HCT116 (cell line): ENCODE measurements around the gene ANTKMT. TPM values are rescaled to one million over a fixed set of nuclear protein-coding genes. Genes with fewer than 3 reads are reported as not detected.
A peak's percentile ranks its signal among the peaks of the same experiment; 100 is the strongest.

ENCODE experiments used
- ATAC-seq: fragments of 200-7000 bp; cut with Tn5 transposase; 2 replicates; pipeline ENCODE4 v1.9.1; 2020; ENCODE audit warnings: mild to moderate bottlenecking, moderate library complexity
- BruUV-seq: library from RNA; stranded (reverse); fragments of 400-500 nt; replicated peaks from 2 replicates; lab custom pipeline; 2021; lab: Mats Ljungman, UMichigan
- CTCF ChIA-PET: fragments of 300-600 bp; sonication (Branson Sonifier 250); formaldehyde crosslinking; loops from one replicate; lab custom pipeline; 2021; ENCODE audit warnings: antibody characterized with exemption; lab: Charles Lee
- POLR2A ChIA-PET: fragments of 300-600, 350-600 bp; sonication (Branson Sonifier 250); formaldehyde crosslinking; loops from one replicate; lab custom pipeline; 2021; ENCODE audit warnings: antibody characterized with exemption; lab: Charles Lee
- RAD21 ChIA-PET, 2 experiments: fragments of 300-600 bp; sonication (Branson Sonifier 250); formaldehyde crosslinking; loops; one replicate each; lab custom pipeline; 2023; ENCODE audit warnings: low total read pairs in 2 of 2; ENCODE audit not compliant: uncharacterized antibody in 2 of 2, unreplicated experiment in 2 of 2, low non-redundant PET in 1 of 2; lab: Charles Lee
- DNase-seq: peaks from one replicate; pipeline ENCODE4 v3.0.0-alpha.2; 2010; ENCODE audit warnings: low read depth, low spot score
- H2AFZ ChIP-seq: fragments of 200-600 bp; shearing (Covaris generic), sonication (generic); 2 replicates; pipeline ENCODE4 v1.6.1; 2017; ENCODE audit warnings: low read depth, mixed run types, mixed read lengths, antibody characterized with exemption, low read length; ENCODE audit not compliant: poor library complexity, severe bottlenecking
- H3K27ac ChIP-seq: 2 replicates; pipeline ENCODE4 v1.5.1; 2012; ENCODE audit warnings: low read depth, low read length
- H3K27me3 ChIP-seq: fragments of 200-600 bp; sonication (generic); 2 replicates; pipeline ENCODE4 v1.6.1; 2016; ENCODE audit warnings: mixed run types, low read length, mixed read lengths; ENCODE audit not compliant: insufficient read depth
- H3K36me3 ChIP-seq, 2 experiments: fragments of 200-500 bp in 1 of 2; fragments of 200-600 bp in 1 of 2; sonication (Bioruptor generic) in 1 of 2; sonication (generic) in 1 of 2; 2 replicates each; pipeline versions ENCODE4 v1.5.1 to v1.6.1; 2014 to 2016; ENCODE audit warnings: low read length in 2 of 2, inconsistent platforms in 1 of 2, mixed read lengths in 1 of 2, mixed run types in 1 of 2; ENCODE audit not compliant: insufficient read depth in 2 of 2, control insufficient read depth in 1 of 2
- H3K4me1 ChIP-seq, 2 experiments: fragments of 200-600 bp in 1 of 2; sonication (generic) in 1 of 2; 2 replicates each; pipeline versions ENCODE4 v1.5.1 to v1.6.1; 2012 to 2017; ENCODE audit warnings: low read length in 2 of 2, inconsistent platforms in 1 of 2, mild to moderate bottlenecking in 1 of 2, mixed read lengths in 1 of 2, mixed run types in 1 of 2, moderate library complexity in 1 of 2; ENCODE audit not compliant: insufficient read depth in 2 of 2, control insufficient read depth in 1 of 2
- H3K4me2 ChIP-seq: fragments of 200-600 bp; sonication (generic); 2 replicates; pipeline ENCODE4 v1.6.1; 2017; ENCODE audit warnings: mixed run types, low read length, mixed read lengths
- H3K4me3 ChIP-seq, 2 experiments: fragments of 200-600 bp in 1 of 2; sonication (generic) in 1 of 2; replicated peaks in 1 of 2; 2 replicates each; pipeline ENCODE4 v1.5.1; 2011 to 2016; ENCODE audit warnings: low read length in 2 of 2, control low read depth in 1 of 2, low read depth in 1 of 2, mild to moderate bottlenecking in 1 of 2, mixed read lengths in 1 of 2, mixed run types in 1 of 2
- H3K79me2 ChIP-seq: fragments of 200-600 bp; sonication (generic); 2 replicates; pipeline ENCODE4 v1.6.1; 2017; ENCODE audit warnings: mild to moderate bottlenecking, mixed run types, low read length, moderate library complexity, mixed read lengths; ENCODE audit not compliant: insufficient read depth
- H3K9ac ChIP-seq: fragments of 200-600 bp; sonication (generic); 2 replicates; pipeline ENCODE4 v1.6.1; 2016; ENCODE audit warnings: low read length, mixed read lengths
- H3K9me2 ChIP-seq: fragments of 200-600 bp; sonication (generic), shearing (Covaris generic); 2 replicates; pipeline ENCODE4 v1.6.1; 2017; ENCODE audit warnings: mixed run types, mild to moderate bottlenecking, moderate library complexity; ENCODE audit not compliant: insufficient read depth
- H3K9me3 ChIP-seq, 2 experiments: fragments of 200-500 bp in 1 of 2; fragments of 200-600 bp in 1 of 2; sonication (Bioruptor generic) in 1 of 2; sonication (generic) in 1 of 2; 2 replicates each; pipeline ENCODE4 v1.6.1; 2014 to 2017; ENCODE audit warnings: low read length in 2 of 2, mixed read lengths in 2 of 2, inconsistent platforms in 1 of 2, low read depth in 1 of 2, mild to moderate bottlenecking in 1 of 2, mixed run types in 1 of 2, moderate library complexity in 1 of 2; ENCODE audit not compliant: control insufficient read depth in 1 of 2, insufficient read depth in 1 of 2
- H4K20me1 ChIP-seq: fragments of 200-600 bp; sonication (generic), shearing (Covaris generic); 2 replicates; pipeline ENCODE4 v1.6.1; 2017; ENCODE audit warnings: mixed run types, mild to moderate bottlenecking, moderate library complexity; ENCODE audit not compliant: insufficient read depth
- CBX3 ChIP-seq: IDR thresholded peaks from 2 replicates; pipeline ENCODE4 v1.6.1; 2012; ENCODE audit warnings: low read depth
- EGR1 ChIP-seq: IDR thresholded peaks from 2 replicates; pipeline ENCODE4 v1.6.1; 2012; ENCODE audit warnings: low read depth
- EZH2 ChIP-seq: fragments of 200-600 bp; sonication (generic); IDR thresholded peaks from 2 replicates; pipeline ENCODE4 v1.6.1; 2017; ENCODE audit warnings: antibody characterized with exemption, mixed run types
- EZH2phosphoT487 ChIP-seq: fragments of 200-600 bp; IDR thresholded peaks from 2 replicates; pipeline ENCODE4 v1.6.1; 2018; ENCODE audit warnings: antibody characterized with exemption, borderline replicate concordance
- FOSL1 ChIP-seq: IDR thresholded peaks from 2 replicates; pipeline ENCODE4 v1.6.1; 2012; ENCODE audit warnings: low read depth
- JUND ChIP-seq: IDR thresholded peaks from 2 replicates; pipeline ENCODE4 v1.6.1; 2012
- POLR2AphosphoS5 ChIP-seq: IDR thresholded peaks from 2 replicates; pipeline ENCODE4 v1.6.1; 2011; ENCODE audit warnings: mild to moderate bottlenecking, low read depth, low read length, moderate library complexity
- SIN3A ChIP-seq: IDR thresholded peaks from 2 replicates; pipeline ENCODE4 v1.6.1; 2012; ENCODE audit warnings: low read depth
- SP1 ChIP-seq: IDR thresholded peaks from 2 replicates; pipeline ENCODE4 v1.6.1; 2012; ENCODE audit warnings: low read depth
- YY1 ChIP-seq: IDR thresholded peaks from 2 replicates; pipeline ENCODE4 v1.6.1; 2011; ENCODE audit warnings: low read length, low read depth, moderate library complexity, mild to moderate bottlenecking; ENCODE audit not compliant: insufficient replicate concordance; ENCODE audit errors: extremely low read depth
- ZNF274 ChIP-seq: fragments of 200-500 bp; sonication (Bioruptor generic); IDR thresholded peaks from 2 replicates; pipeline ENCODE4 v1.6.1; 2014; ENCODE audit warnings: mild to moderate bottlenecking, low read depth, low read length, inconsistent platforms
- intact Hi-C: fragments of 100-400 bp; cut with micrococcal nuclease; formaldehyde crosslinking; loops from 2 replicates; pipeline ENCODE4 v1.10.0; 2022
- total RNA-seq: library from RNA; stranded (reverse); gene quantifications from one replicate; pipeline ENCODE4 v1.2.1, GENCODE V29; 2021; ENCODE audit not compliant: unreplicated experiment
- TF ChIP-seq, protein P1 (sequence below): IDR thresholded peaks from 2 replicates; pipeline ENCODE4 v1.6.1; 2012; ENCODE audit warnings: low read depth
- TF ChIP-seq, protein P2 (sequence below): IDR thresholded peaks from 2 replicates; pipeline ENCODE4 v1.6.1; 2012
- TF ChIP-seq, protein P3 (sequence below), 3 experiments: fragments of 200-600 bp in 1 of 3; sonication (generic) in 1 of 3; IDR thresholded peaks in 2 of 3; conservative IDR thresholded peaks in 1 of 3; 2 replicates each; pipeline ENCODE4 v1.5.1; 2012 to 2017; ENCODE audit warnings: low read depth in 2 of 3, low read length in 2 of 3, antibody characterized with exemption in 1 of 3, borderline replicate concordance in 1 of 3, control low read depth in 1 of 3, mild to moderate bottlenecking in 1 of 3, mixed read lengths in 1 of 3, mixed run types in 1 of 3, moderate library complexity in 1 of 3; ENCODE audit not compliant: insufficient read depth in 1 of 3

Gene ANTKMT
- total RNA-seq, 1 experiment from 2014 or later: 65.4 TPM

DNA sequence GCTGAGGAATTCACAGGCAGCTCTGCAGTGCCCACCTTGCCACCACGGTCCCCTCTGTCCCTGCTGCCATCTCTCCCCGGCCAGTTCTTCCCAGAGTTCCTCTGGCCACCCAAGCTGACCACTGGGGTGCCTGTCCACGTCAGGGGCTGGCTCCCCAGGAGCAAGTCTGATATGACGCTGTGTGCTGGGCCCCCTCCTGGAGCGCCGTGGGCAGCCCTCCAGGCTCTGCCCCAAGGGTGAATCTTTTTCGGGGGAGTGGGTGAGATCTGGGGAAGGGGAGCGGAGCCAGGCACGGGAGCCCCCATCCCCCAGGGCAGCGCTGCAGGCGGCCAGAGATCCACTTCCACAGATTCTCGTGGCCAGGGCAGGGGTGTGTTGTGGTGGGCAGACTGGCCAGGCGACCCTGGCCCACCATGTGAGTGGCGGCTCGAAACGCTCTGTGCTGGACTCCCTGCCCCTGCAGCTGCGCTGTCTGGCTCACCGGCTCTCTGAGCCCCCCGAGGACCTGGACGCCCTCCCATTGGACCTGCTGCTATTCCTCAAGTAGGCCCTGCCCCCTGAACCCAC is 43.3 kb downstream of the ANTKMT start:
- H3K4me2 ChIP-seq: no peak overlapping the region
- peaks cover 7 to 11% of the 10 kb centered on the region in 2 experiments; a peak in 3 of 4 replicates for H3K36me3 ChIP-seq
- CTCF ChIA-PET: no interaction called here
- H3K27me3 ChIP-seq: no peaks in the 10 kb centered on the region
- no peak overlapping the region for H3K4me3 ChIP-seq
- no peaks in the 10 kb centered on the region for H3K9me2 ChIP-seq
- no peaks in the 10 kb centered on the region for H3K9me3 ChIP-seq
- DNase-seq: no peak
- no TSS peak for BruUV-seq
- TF ChIP-seq, protein P1, sequence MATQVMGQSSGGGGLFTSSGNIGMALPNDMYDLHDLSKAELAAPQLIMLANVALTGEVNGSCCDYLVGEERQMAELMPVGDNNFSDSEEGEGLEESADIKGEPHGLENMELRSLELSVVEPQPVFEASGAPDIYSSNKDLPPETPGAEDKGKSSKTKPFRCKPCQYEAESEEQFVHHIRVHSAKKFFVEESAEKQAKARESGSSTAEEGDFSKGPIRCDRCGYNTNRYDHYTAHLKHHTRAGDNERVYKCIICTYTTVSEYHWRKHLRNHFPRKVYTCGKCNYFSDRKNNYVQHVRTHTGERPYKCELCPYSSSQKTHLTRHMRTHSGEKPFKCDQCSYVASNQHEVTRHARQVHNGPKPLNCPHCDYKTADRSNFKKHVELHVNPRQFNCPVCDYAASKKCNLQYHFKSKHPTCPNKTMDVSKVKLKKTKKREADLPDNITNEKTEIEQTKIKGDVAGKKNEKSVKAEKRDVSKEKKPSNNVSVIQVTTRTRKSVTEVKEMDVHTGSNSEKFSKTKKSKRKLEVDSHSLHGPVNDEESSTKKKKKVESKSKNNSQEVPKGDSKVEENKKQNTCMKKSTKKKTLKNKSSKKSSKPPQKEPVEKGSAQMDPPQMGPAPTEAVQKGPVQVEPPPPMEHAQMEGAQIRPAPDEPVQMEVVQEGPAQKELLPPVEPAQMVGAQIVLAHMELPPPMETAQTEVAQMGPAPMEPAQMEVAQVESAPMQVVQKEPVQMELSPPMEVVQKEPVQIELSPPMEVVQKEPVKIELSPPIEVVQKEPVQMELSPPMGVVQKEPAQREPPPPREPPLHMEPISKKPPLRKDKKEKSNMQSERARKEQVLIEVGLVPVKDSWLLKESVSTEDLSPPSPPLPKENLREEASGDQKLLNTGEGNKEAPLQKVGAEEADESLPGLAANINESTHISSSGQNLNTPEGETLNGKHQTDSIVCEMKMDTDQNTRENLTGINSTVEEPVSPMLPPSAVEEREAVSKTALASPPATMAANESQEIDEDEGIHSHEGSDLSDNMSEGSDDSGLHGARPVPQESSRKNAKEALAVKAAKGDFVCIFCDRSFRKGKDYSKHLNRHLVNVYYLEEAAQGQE: no peak
- TF ChIP-seq JUND: no peak
- TF ChIP-seq, all 23 proteins: peak for 0
- no peaks in the 10 kb centered on the region for H4K20me1 ChIP-seq
- intact Hi-C loops: no loop called here
- ChIA-PET POLR2A (no interaction called here), RAD21 (no interaction called here)
- H3K9ac ChIP-seq: no peak overlapping the region
- peak overlapping the region; percentile 26; the same call in 1 of the 2 replicates for H3K27ac ChIP-seq
- peaks cover 29 to 43% of the 10 kb centered on the region in 2 experiments for H3K4me1 ChIP-seq
- no peak overlapping the region for H2AFZ ChIP-seq
- ATAC-seq: no peak
- peaks cover 26% of the 10 kb centered on the region for H3K79me2 ChIP-seq

DNA sequence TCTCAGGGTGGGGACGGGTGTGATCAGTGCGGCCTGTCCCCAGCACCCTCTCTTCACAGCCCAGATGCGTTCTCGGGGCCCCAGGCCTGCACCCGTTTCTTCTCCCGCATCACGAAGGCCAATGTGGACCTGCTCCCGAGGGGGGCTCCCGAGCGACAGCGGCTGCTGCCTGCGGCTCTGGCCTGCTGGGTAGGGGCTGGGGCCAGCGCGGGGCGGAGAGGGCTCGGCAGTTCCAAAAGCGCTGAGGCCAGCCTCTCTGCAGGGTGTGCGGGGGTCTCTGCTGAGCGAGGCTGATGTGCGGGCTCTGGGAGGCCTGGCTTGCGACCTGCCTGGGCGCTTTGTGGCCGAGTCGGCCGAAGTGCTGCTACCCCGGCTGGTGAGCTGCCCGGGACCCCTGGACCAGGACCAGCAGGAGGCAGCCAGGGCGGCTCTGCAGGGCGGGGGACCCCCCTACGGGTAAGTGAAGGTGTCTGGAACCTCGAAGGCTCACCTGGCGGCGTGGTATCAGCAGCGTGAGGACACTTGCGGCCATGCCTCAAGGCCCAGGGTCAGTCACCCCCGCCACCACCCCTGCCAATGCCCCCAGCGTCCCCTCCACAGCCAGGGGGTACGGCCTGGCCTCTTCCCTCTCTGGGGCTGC is 44.0 kb downstream of the ANTKMT start:
- no TSS peak for BruUV-seq
- no peak for DNase-seq
- Histone ChIP-seq H3K4me3 (no peak overlapping the region), H3K36me3 (peaks cover 7 to 11% of the 10 kb centered on the region in 2 experiments; a peak in 3 of 4 replicates), H3K27me3 (no peaks in the 10 kb centered on the region), H3K79me2 (peaks cover 26% of the 10 kb centered on the region), H3K4me2 (no peak overlapping the region), H4K20me1 (no peaks in the 10 kb centered on the region), H3K9me3 (no peaks in the 10 kb centered on the region), H2AFZ (no peak overlapping the region), H3K9ac (no peak overlapping the region), H3K27ac (no peak overlapping the region), H3K4me1 (peaks cover 22 to 36% of the 10 kb centered on the region in 2 experiments), H3K9me2 (no peaks in the 10 kb centered on the region)
- POLR2A ChIA-PET: no interaction called here
- no peak for ATAC-seq
- RAD21 ChIA-PET: no interaction called here
- CTCF ChIA-PET: no interaction called here
- intact Hi-C loops: no loop called here
- TF ChIP-seq, protein P2, sequence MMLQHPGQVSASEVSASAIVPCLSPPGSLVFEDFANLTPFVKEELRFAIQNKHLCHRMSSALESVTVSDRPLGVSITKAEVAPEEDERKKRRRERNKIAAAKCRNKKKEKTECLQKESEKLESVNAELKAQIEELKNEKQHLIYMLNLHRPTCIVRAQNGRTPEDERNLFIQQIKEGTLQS: no peak
- TF ChIP-seq FOSL1: no peak
- no peak for TF ChIP-seq CBX3
- no peak for TF ChIP-seq EZH2phosphoT487
- no peak for TF ChIP-seq SIN3A
- TF ChIP-seq, protein P3, sequence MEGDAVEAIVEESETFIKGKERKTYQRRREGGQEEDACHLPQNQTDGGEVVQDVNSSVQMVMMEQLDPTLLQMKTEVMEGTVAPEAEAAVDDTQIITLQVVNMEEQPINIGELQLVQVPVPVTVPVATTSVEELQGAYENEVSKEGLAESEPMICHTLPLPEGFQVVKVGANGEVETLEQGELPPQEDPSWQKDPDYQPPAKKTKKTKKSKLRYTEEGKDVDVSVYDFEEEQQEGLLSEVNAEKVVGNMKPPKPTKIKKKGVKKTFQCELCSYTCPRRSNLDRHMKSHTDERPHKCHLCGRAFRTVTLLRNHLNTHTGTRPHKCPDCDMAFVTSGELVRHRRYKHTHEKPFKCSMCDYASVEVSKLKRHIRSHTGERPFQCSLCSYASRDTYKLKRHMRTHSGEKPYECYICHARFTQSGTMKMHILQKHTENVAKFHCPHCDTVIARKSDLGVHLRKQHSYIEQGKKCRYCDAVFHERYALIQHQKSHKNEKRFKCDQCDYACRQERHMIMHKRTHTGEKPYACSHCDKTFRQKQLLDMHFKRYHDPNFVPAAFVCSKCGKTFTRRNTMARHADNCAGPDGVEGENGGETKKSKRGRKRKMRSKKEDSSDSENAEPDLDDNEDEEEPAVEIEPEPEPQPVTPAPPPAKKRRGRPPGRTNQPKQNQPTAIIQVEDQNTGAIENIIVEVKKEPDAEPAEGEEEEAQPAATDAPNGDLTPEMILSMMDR (IDR thresholded peaks at IDR 0.05 in 2 of 3, conservative IDR thresholded peaks at IDR 0.05 in 1 of 3; ENCODE audit: borderline replicate concordance in 1 of 3, insufficient read depth in 1 of 3, low read depth in 2 of 3, low read length in 2 of 3): no peak
- no peak for TF ChIP-seq YY1
- TF ChIP-seq ZNF274: no peak
- TF ChIP-seq EGR1: no peak
- no peak for TF ChIP-seq SP1
- no peak for TF ChIP-seq EZH2
- no peak for TF ChIP-seq POLR2AphosphoS5
